ENCODE results near the gene PSMB4. TPM values are rescaled to one million over a fixed set of nuclear protein-coding genes. Genes with fewer than 3 reads are reported as not detected.

PSMB4 gene
- total RNA-seq, 1 donor from 2014 or later: 350 TPM

GRCh38 chr1:151362308-151363155 is 36.8 kb upstream of the PSMB4 start:
- TF ChIP-seq CTCF (IDR thresholded peaks at IDR 0.05; ENCODE audit: insufficient read depth, low read length, severe bottlenecking): no peak
- Histone ChIP-seq H3K4me3 (ENCODE audit: low read depth, low read length) (no peak overlapping the region), H3K27me3 (ENCODE audit: control insufficient read depth, insufficient read depth, low read length) (peaks cover 4% of the 10 kb centered on the region), H3K36me3 (ENCODE audit: control insufficient read depth, insufficient read depth, low read length) (peaks cover 2% of the 10 kb centered on the region)
- DNase-seq (ENCODE audit: low read depth) (no peak), FAIRE-seq (peak; percentile 40)

GRCh38 chr1:151364996-151365395 is 34.4 kb upstream of the PSMB4 start:
- no peak for TF ChIP-seq CTCF (IDR thresholded peaks at IDR 0.05; ENCODE audit: insufficient read depth, low read length, severe bottlenecking)
- FAIRE-seq (no peak), DNase-seq (ENCODE audit: low read depth) (no peak)
- H3K4me3 ChIP-seq (ENCODE audit: low read depth, low read length): no peak overlapping the region
- H3K36me3 ChIP-seq (ENCODE audit: control insufficient read depth, insufficient read depth, low read length): peaks cover 2% of the 10 kb centered on the region
- peaks cover 4% of the 10 kb centered on the region for H3K27me3 ChIP-seq (ENCODE audit: control insufficient read depth, insufficient read depth, low read length)

GRCh38 chr1:151367658-151368392 is 31.5 kb upstream of the PSMB4 start:
- TF ChIP-seq CTCF (IDR thresholded peaks at IDR 0.05; ENCODE audit: insufficient read depth, low read length, severe bottlenecking): no peak
- no peak for DNase-seq (ENCODE audit: low read depth)
- Histone ChIP-seq H3K4me3 (ENCODE audit: low read depth, low read length) (no peak overlapping the region), H3K36me3 (ENCODE audit: control insufficient read depth, insufficient read depth, low read length) (peaks cover 2% of the 10 kb centered on the region), H3K27me3 (ENCODE audit: control insufficient read depth, insufficient read depth, low read length) (peaks cover 4% of the 10 kb centered on the region)
- no peak for FAIRE-seq

- no peak for TF ChIP-seq CTCF (IDR thresholded peaks at IDR 0.05; ENCODE audit: insufficient read depth, low read length, severe bottlenecking)
- peaks cover 4% of the 10 kb centered on the region for H3K27me3 ChIP-seq (ENCODE audit: control insufficient read depth, insufficient read depth, low read length)
- DNase-seq (ENCODE audit: low read depth) (no peak), FAIRE-seq (peak; percentile 76)
- H3K4me3 ChIP-seq (ENCODE audit: low read depth, low read length): no peak overlapping the region
- H3K36me3 ChIP-seq (ENCODE audit: control insufficient read depth, insufficient read depth, low read length): peaks cover 2% of the 10 kb centered on the region
Measured at GRCh38 chr1:151368393-151369301, 30.7 kb upstream of the PSMB4 start.

- Histone ChIP-seq H3K4me3 (ENCODE audit: low read depth, low read length) (no peak overlapping the region), H3K27me3 (ENCODE audit: control insufficient read depth, insufficient read depth, low read length) (peaks cover 4% of the 10 kb centered on the region), H3K36me3 (ENCODE audit: control insufficient read depth, insufficient read depth, low read length) (peaks cover 2% of the 10 kb centered on the region)
- no peak for FAIRE-seq
- DNase-seq (ENCODE audit: low read depth): no peak
- TF ChIP-seq CTCF (IDR thresholded peaks at IDR 0.05; ENCODE audit: insufficient read depth, low read length, severe bottlenecking): no peak
Measured at GRCh38 chr1:151369302-151369610, 30.1 kb upstream of the PSMB4 start.

Data from bronchial epithelial cell (primary cell).